H1 (cell line): ENCODE measurements around the gene SND1. TPM values are rescaled to one million over a fixed set of nuclear protein-coding genes. Genes with fewer than 3 reads are reported as not detected.

Experiments
- CTCF ChIA-PET: fragments of 300-600 bp; sonication (Branson Sonifier 250); formaldehyde crosslinking; loops from one replicate; lab custom pipeline; 2021; ENCODE audit not compliant: partially characterized antibody; lab: Charles Lee
- POLR2A ChIA-PET: fragments of 300-600 bp; sonication (Branson Sonifier 250); formaldehyde crosslinking; loops from one replicate; lab custom pipeline; 2021; ENCODE audit warnings: inconsistent platforms; ENCODE audit not compliant: partially characterized antibody; lab: Charles Lee
- DNase-seq, 2 experiments: peaks; one replicate each; pipeline versions ENCODE4 v3.0.0 to v3.0.0-alpha.2; 2010 to 2022; ENCODE audit warnings: low spot score in 2 of 2, low read depth in 1 of 2, mixed read lengths in 1 of 2
- FAIRE-seq: peaks from 2 replicates; lab custom pipeline; 2011; peaks lifted over from hg19 to GRCh38; lab: Jason Lieb, UNC
- H2AFZ ChIP-seq: 2 replicates; pipeline ENCODE4 v1.8.1; 2012; ENCODE audit warnings: low read length, inconsistent platforms
- H2AK5ac ChIP-seq: 2 replicates; pipeline ENCODE4 v1.6.1; 2013; ENCODE audit warnings: low read depth, low read length
- H2BK120ac ChIP-seq: replicated peaks from 2 replicates; pipeline ENCODE3; 2013; ENCODE audit warnings: low read depth, low read length, inconsistent platforms
- H2BK12ac ChIP-seq: 2 replicates; pipeline ENCODE4 v1.6.1; 2013; ENCODE audit warnings: low read depth, low read length
- H2BK15ac ChIP-seq: 2 replicates; pipeline ENCODE4 v1.6.1; 2013; ENCODE audit warnings: low read length
- H2BK20ac ChIP-seq: 2 replicates; pipeline ENCODE4 v1.6.1; 2013; ENCODE audit warnings: low read length
- H2BK5ac ChIP-seq: 2 replicates; pipeline ENCODE4 v1.6.1; 2013; ENCODE audit warnings: low read depth, low read length
- H3K14ac ChIP-seq: 2 replicates; pipeline ENCODE4 v1.6.1; 2013; ENCODE audit warnings: inconsistent platforms; ENCODE audit not compliant: insufficient read length
- H3K18ac ChIP-seq: 2 replicates; pipeline ENCODE4 v1.6.1; 2013; ENCODE audit warnings: low read length; ENCODE audit errors: extremely low read depth
- H3K23ac ChIP-seq: 2 replicates; pipeline ENCODE4 v1.6.1; 2013; ENCODE audit warnings: inconsistent platforms; ENCODE audit not compliant: insufficient read length
- H3K23me2 ChIP-seq: 2 replicates; pipeline ENCODE4 v1.6.1; 2013; ENCODE audit warnings: low read depth, low read length
- H3K27ac ChIP-seq: 2 replicates; pipeline ENCODE4 v1.6.1; 2011; ENCODE audit warnings: low read depth, low read length, inconsistent platforms
- H3K27me3 ChIP-seq, 4 experiments: replicated peaks in 1 of 4; 1 replicate in 1 of 4; 2 replicates in 3 of 4; pipeline versions ENCODE4 v1.6.1 to v1.8.1; 2011 to 2013; ENCODE audit warnings: low read length in 3 of 4, mild to moderate bottlenecking in 3 of 4, inconsistent platforms in 2 of 4, mixed read lengths in 2 of 4, moderate library complexity in 1 of 4; ENCODE audit not compliant: control insufficient read depth in 3 of 4, insufficient read depth in 3 of 4; ENCODE audit errors: extremely low read depth in 1 of 4
- H3K36me3 ChIP-seq, 4 experiments: 2 replicates each; pipeline versions ENCODE4 v1.6.1 to v1.8.1; 2011 to 2013; ENCODE audit warnings: mild to moderate bottlenecking in 4 of 4, low read length in 3 of 4, moderate library complexity in 2 of 4, control low read depth in 1 of 4, inconsistent platforms in 1 of 4; ENCODE audit not compliant: insufficient read depth in 4 of 4, control insufficient read depth in 2 of 4
- H3K4ac ChIP-seq: replicated peaks from 2 replicates; pipeline ENCODE3; 2013; ENCODE audit warnings: low read length, low read depth, mixed read lengths, inconsistent platforms; ENCODE audit not compliant: insufficient read length
- H3K4me1 ChIP-seq, 4 experiments: replicated peaks in 1 of 4; 1 replicate in 1 of 4; 2 replicates in 3 of 4; pipeline versions ENCODE4 v1.6.1 to v1.8.1; 2011 to 2013; ENCODE audit warnings: low read length in 3 of 4, inconsistent platforms in 2 of 4, mixed read lengths in 1 of 4; ENCODE audit not compliant: insufficient read depth in 4 of 4, control insufficient read depth in 3 of 4
- H3K4me2 ChIP-seq, 2 experiments: 2 replicates each; pipeline versions ENCODE4 v1.6.1 to v1.8.1; 2011 to 2013; ENCODE audit warnings: low read depth in 2 of 2, low read length in 2 of 2, control low read depth in 1 of 2, inconsistent platforms in 1 of 2, mild to moderate bottlenecking in 1 of 2; ENCODE audit not compliant: insufficient read depth in 1 of 2
- H3K4me3 ChIP-seq, 4 experiments: fragments of 200-600, 300-600 bp in 1 of 4; sonication (generic), shearing (Covaris generic), sonication (Bioruptor Twin) in 1 of 4; 2 replicates each; pipeline versions ENCODE4 v1.5.1 to v1.8.1; 2011 to 2016; ENCODE audit warnings: low read length in 4 of 4, low read depth in 3 of 4, control low read depth in 2 of 4, inconsistent platforms in 2 of 4, mild to moderate bottlenecking in 2 of 4, mixed read lengths in 1 of 4, moderate library complexity in 1 of 4; ENCODE audit not compliant: insufficient read depth in 2 of 4; ENCODE audit errors: extremely low read depth in 1 of 4
- H3K56ac ChIP-seq: replicated peaks from 2 replicates; pipeline ENCODE3; 2013; ENCODE audit warnings: low read depth, mild to moderate bottlenecking, mixed read lengths, low read length, inconsistent platforms; ENCODE audit not compliant: insufficient read length
- H3K79me1 ChIP-seq: 2 replicates; pipeline ENCODE4 v1.6.1; 2013; ENCODE audit warnings: low read depth, low read length, control low read depth
- H3K79me2 ChIP-seq, 2 experiments: 2 replicates each; pipeline versions ENCODE4 v1.6.1 to v1.8.1; 2012 to 2013; ENCODE audit warnings: low read length in 2 of 2, mild to moderate bottlenecking in 2 of 2, inconsistent platforms in 1 of 2; ENCODE audit not compliant: insufficient read depth in 2 of 2, control insufficient read depth in 1 of 2
- H3K9ac ChIP-seq, 4 experiments: replicated peaks in 1 of 4; 1 replicate in 1 of 4; 2 replicates in 3 of 4; pipeline versions ENCODE4 v1.6.1 to v1.8.1; 2011 to 2013; ENCODE audit warnings: low read depth in 3 of 4, low read length in 3 of 4, control low read depth in 2 of 4, mild to moderate bottlenecking in 2 of 4, moderate library complexity in 2 of 4, inconsistent platforms in 1 of 4; ENCODE audit errors: extremely low read depth in 1 of 4
- H3K9me3 ChIP-seq, 2 experiments: 2 replicates each; pipeline versions ENCODE4 v1.6.1 to v1.8.1; 2012 to 2013; ENCODE audit warnings: mild to moderate bottlenecking in 2 of 2, moderate library complexity in 2 of 2, control low read depth in 1 of 2, inconsistent platforms in 1 of 2, low read depth in 1 of 2, low read length in 1 of 2, mixed read lengths in 1 of 2; ENCODE audit not compliant: insufficient read depth in 2 of 2
- H4K20me1 ChIP-seq, 2 experiments: replicated peaks in 1 of 2; 2 replicates each; pipeline versions ENCODE3 to v1.8.1; 2011 to 2013; ENCODE audit warnings: inconsistent platforms in 2 of 2, low read length in 2 of 2, mild to moderate bottlenecking in 1 of 2; ENCODE audit not compliant: insufficient read depth in 2 of 2, control insufficient read depth in 1 of 2
- H4K5ac ChIP-seq: 2 replicates; pipeline ENCODE4 v1.6.1; 2013; ENCODE audit warnings: low read length, low read depth, mixed read lengths, inconsistent platforms; ENCODE audit not compliant: insufficient read length
- H4K8ac ChIP-seq: 2 replicates; pipeline ENCODE4 v1.8.0; 2013; ENCODE audit warnings: mild to moderate bottlenecking, moderate library complexity, low read length, inconsistent platforms; ENCODE audit not compliant: insufficient read depth; ENCODE audit errors: extremely low read depth
- H4K91ac ChIP-seq: replicated peaks from 2 replicates; pipeline ENCODE3; 2013; ENCODE audit warnings: low read length, mixed read lengths, inconsistent platforms; ENCODE audit not compliant: insufficient read length
- ASH2L ChIP-seq: fragments of 200-600, 300-600 bp; sonication (generic); IDR thresholded peaks from one replicate; pipeline ENCODE4 v1.7.1; 2017; ENCODE audit warnings: low read length
- BCL11A ChIP-seq, 2 experiments: IDR thresholded peaks; one replicate each; pipeline ENCODE4 v1.6.1; 2011; ENCODE audit warnings: low read depth in 2 of 2, low read length in 2 of 2, mild to moderate bottlenecking in 2 of 2
- EGR1 ChIP-seq: IDR thresholded peaks from 2 replicates; pipeline ENCODE4 v1.6.1; 2011; ENCODE audit warnings: low read depth, low read length, borderline replicate concordance
- GTF2F1 ChIP-seq: IDR thresholded peaks from 2 replicates; pipeline ENCODE4 v1.6.1; 2012; ENCODE audit warnings: low read depth, low read length, improper control_type of control experiment, borderline replicate concordance
- HDAC2 ChIP-seq, 2 experiments: fragments of 300-600 bp in 1 of 2; sonication (generic) in 1 of 2; IDR thresholded peaks; 2 replicates each; pipeline ENCODE4 v1.6.1; 2011 to 2012; ENCODE audit warnings: low read depth in 2 of 2, low read length in 2 of 2, mild to moderate bottlenecking in 2 of 2, moderate library complexity in 2 of 2, borderline replicate concordance in 1 of 2, inconsistent platforms in 1 of 2
- POLR2A ChIP-seq, 2 experiments: IDR thresholded peaks; 1 replicate in 1 of 2; 2 replicates in 1 of 2; pipeline ENCODE4 v1.6.1; 2011; ENCODE audit warnings: low read depth in 2 of 2, low read length in 2 of 2, mild to moderate bottlenecking in 2 of 2; ENCODE audit errors: control extremely low read depth in 1 of 2
- POLR2AphosphoS5 ChIP-seq: IDR thresholded peaks from 2 replicates; pipeline ENCODE4 v1.6.1; 2011; ENCODE audit warnings: low read depth, low read length
- SAP30 ChIP-seq: fragments of 300-600 bp; sonication (generic); IDR thresholded peaks from 2 replicates; pipeline ENCODE4 v1.7.1; 2012; ENCODE audit warnings: low read length, moderate library complexity, mild to moderate bottlenecking, inconsistent platforms; ENCODE audit not compliant: insufficient read depth, insufficient replicate concordance
- SP1 ChIP-seq: IDR thresholded peaks from 2 replicates; pipeline ENCODE4 v1.6.1; 2011; ENCODE audit warnings: low read depth, low read length
- SRF ChIP-seq: IDR thresholded peaks from 2 replicates; pipeline ENCODE4 v1.6.1; 2011; ENCODE audit warnings: mild to moderate bottlenecking, low read depth, low read length, moderate library complexity
- SUZ12 ChIP-seq: fragments of 200-600 bp; sonication (generic); IDR thresholded peaks from 2 replicates; pipeline ENCODE4 v1.6.1; 2012; ENCODE audit warnings: mild to moderate bottlenecking, inconsistent platforms, low read length, moderate library complexity, mixed read lengths
- ZNF274 ChIP-seq: IDR thresholded peaks from 2 replicates; pipeline ENCODE4 v1.7.0; 2012; ENCODE audit warnings: low read length, borderline replicate concordance; ENCODE audit errors: extremely low read depth
- WGBS, 2 experiments: shearing (Covaris generic) in 1 of 2; methylation state at CpG; one replicate each; pipeline versions ENCODE4 v1.1.6 to v1.1.7; 2013 to 2015; ENCODE audit warnings: low lambda C conversion rate in 2 of 2, mixed read lengths in 2 of 2, inconsistent platforms in 1 of 2, low coverage in 1 of 2, missing lambda C conversion rate in 1 of 2; ENCODE audit not compliant: insufficient replicate concordance in 2 of 2, insufficient coverage in 1 of 2, insufficient read length in 1 of 2; ENCODE audit errors: extremely low coverage in 1 of 2, missing lambda C conversion rate in 1 of 2; 5-methylcytosine and 5-hydroxymethylcytosine counted together
- polyA plus RNA-seq, 7 experiments: library from polyadenylated mRNA; depleted of rRNA in 3 of 7; stranded (reverse) in 5 of 7; unstranded in 2 of 7; fragments of >200 nt in 5 of 7; fragments of 200-250 nt in 2 of 7; gene quantifications; 1 replicate in 5 of 7; 2 replicates in 1 of 7; 4 replicates in 1 of 7; pipeline versions ENCODE4 v1.2.1 to v1.2.3, GENCODE V29; 2011 to 2013; ENCODE audit warnings: missing spikeins in 2 of 7, mixed read lengths in 2 of 7
- total RNA-seq: library from RNA; stranded (reverse); fragmentation: NEBNext Ultra II Directional; extraction: Animal tissue kit (Norgen Biotek cat#: 25700); gene quantifications from 2 replicates; pipeline ENCODE4 v1.2.1, GENCODE V29; 2021

The SND1 gene
- total and polyA plus RNA-seq, 2 of the 8 experiments (the other 6 are each of a cell fraction or from before 2014, with no cell fraction given), result 122 to 290 TPM

- Histone ChIP-seq H2AK5ac (peak overlapping the region; percentile 43), H2AFZ (peak overlapping the region; percentile 74), H3K4me1 (peaks cover 5 to 15% (median 8%) of the 10 kb centered on the region in 4 experiments; a peak in 6 of 7 replicates), H3K23ac (no peak overlapping the region), H2BK20ac (no peak overlapping the region), H3K4me2 (peak overlapping the region; percentile 83 to 93), H2BK120ac (no peak overlapping the region), H3K56ac (peak overlapping the region; percentile 44), H4K5ac (peak overlapping the region; percentile 55), H3K27ac (peak overlapping the region; percentile 98), H3K18ac (peak overlapping the region; percentile 96), H3K23me2 (peaks cover 11% of the 10 kb centered on the region; the same call in 1 of the 2 replicates), H3K79me1 (peaks cover 3% of the 10 kb centered on the region; the same call in 1 of the 2 replicates), H2BK12ac (peak overlapping the region; percentile 95), H2BK15ac (peak overlapping the region; percentile 77), H3K9ac (peak overlapping the region; percentile 82 to 95 (median 94)), H3K79me2 (peaks cover 23 to 40% of the 10 kb centered on the region in 2 experiments), H3K9me3 (no peaks in the 10 kb centered on the region), H3K4ac (peak overlapping the region; percentile 76), H3K27me3 (no peaks in the 10 kb centered on the region), H2BK5ac (peak overlapping the region; percentile 95), H3K4me3 (peak overlapping the region; percentile 76 to 98 (median 84)), H4K91ac (peak overlapping the region; percentile 94), H3K14ac (no peak overlapping the region), H4K8ac (peak overlapping the region; percentile 96; the same call in 1 of the 2 replicates), H3K36me3 (no peaks in the 10 kb centered on the region; a peak in 1 of 8 replicates), H4K20me1 (peaks cover 16 to 17% of the 10 kb centered on the region in 2 experiments)
- no peak for DNase-seq
- FAIRE-seq, result no peak
- ChIA-PET CTCF (interaction anchor here (0.6 to 1.3 kb wide), 5 partner anchors 18 to 73 kb away, joined by 3 to 6 read pairs (median 3); partner anchors contain the start of gene ARF5), POLR2A (interaction anchor here (0.8 to 2.6 kb wide), 10 partner anchors 11 to 65 kb away, joined by 3 to 12 read pairs (median 4); partner anchors contain the start of gene GCC1)
- WGBS, 2 experiments, result 44% methylated on average over 29 of the region's 29 CpGs; no CpG with 5 or more reads in 1 of the 2 experiments
- TF ChIP-seq SRF (no peak), ASH2L (peak; percentile 7), GTF2F1 (no peak), BCL11A (IDR thresholded peaks at IDR 0.05; ENCODE audit: low read depth in 2 of 2, low read length in 2 of 2) (no peak), EGR1 (no peak), SP1 (no peak), ZNF274 (no peak), POLR2A (IDR thresholded peaks at IDR 0.05; ENCODE audit: control extremely low read depth in 1 of 2, low read depth in 2 of 2, low read length in 2 of 2) (peak; percentile 27 to 70; a peak in 1 of 3 replicates), SAP30 (peak; percentile 60), SUZ12 (no peak), HDAC2 (IDR thresholded peaks at IDR 0.05; ENCODE audit: borderline replicate concordance in 1 of 2, low read depth in 2 of 2, low read length in 2 of 2) (0 out of 4 replicates have a peak, but pooled peaks of 1 of the 2 experiments have one; percentile 22), POLR2AphosphoS5 (no peak; the same call in none of the 2 replicates)
These were observed 993 bp upstream of the SND1 start for GRCh38 chr7:127650847-127651555.
